BLaER1 (cell line): ENCODE data around the gene PPIG.
"Not testable (repeated sequence)": the region's sequence is repeated elsewhere in the genome, so short reads cannot be mapped to it uniquely, and the experiment has no call there.

ENCODE experiments used
- H3K27ac ChIP-seq: shearing (Covaris generic); formaldehyde crosslinking; 2 replicates; pipeline ENCODE4 v1.8.1; 2022
- H3K27me3 ChIP-seq: shearing (Covaris generic); formaldehyde crosslinking; 2 replicates; pipeline ENCODE4 v1.8.1; 2022
- H3K36me3 ChIP-seq: shearing (Covaris generic); formaldehyde crosslinking; 2 replicates; pipeline ENCODE4 v1.8.1; 2022
- H3K4me1 ChIP-seq: shearing (Covaris generic); formaldehyde crosslinking; 2 replicates; pipeline ENCODE4 v1.8.1; 2022
- H3K4me2 ChIP-seq: shearing (Covaris generic); formaldehyde crosslinking; 2 replicates; pipeline ENCODE4 v1.8.1; 2022
- H3K4me3 ChIP-seq: shearing (Covaris generic); formaldehyde crosslinking; 2 replicates; pipeline ENCODE4 v1.8.1; 2022
- H3K9ac ChIP-seq: shearing (Covaris generic); formaldehyde crosslinking; 2 replicates; pipeline ENCODE4 v1.8.1; 2022
- H3K9me3 ChIP-seq: shearing (Covaris generic); formaldehyde crosslinking; 2 replicates; pipeline ENCODE4 v1.8.1; 2022
- H4K20me1 ChIP-seq: shearing (Covaris generic); formaldehyde crosslinking; 2 replicates; pipeline ENCODE4 v1.8.1; 2022
- Cebpa-rat ChIP-seq: shearing (Covaris generic); IDR thresholded peaks from 2 replicates; pipeline ENCODE4 v1.8.1; 2022

The PPIG gene

DNA sequence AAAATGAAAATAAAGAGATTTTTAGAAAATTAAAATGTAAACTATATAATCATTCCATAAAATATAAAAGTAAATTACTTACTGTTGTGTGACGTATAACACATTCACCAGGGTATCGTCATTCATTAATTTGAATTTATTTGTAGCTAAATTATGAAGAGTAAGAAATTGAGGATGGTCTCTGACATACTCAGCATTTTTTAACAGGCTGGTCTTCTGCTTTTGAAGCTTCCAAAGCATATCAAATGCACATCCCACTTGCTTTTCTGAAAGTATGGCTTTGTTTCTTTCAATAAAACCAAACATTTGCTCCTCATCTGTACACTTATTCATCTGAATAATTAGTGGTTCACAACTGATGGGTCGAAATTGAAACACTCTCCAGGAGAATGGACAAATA, 12.6 kb upstream of the PPIG start:
- Histone ChIP-seq H3K36me3 (peaks cover 9% of the 10 kb centered on the region; the same call in 1 of the 2 replicates), H3K4me1 (peaks cover 27% of the 10 kb centered on the region), H3K27me3 (no peaks in the 10 kb centered on the region), H3K9ac (no peak overlapping the region), H3K4me2 (peak overlapping the region; percentile 81), H3K4me3 (no peak overlapping the region), H3K27ac (no peak overlapping the region), H3K9me3 (0 out of 2 replicates have a peak, but pooled peaks cover 3% of the 10 kb centered on the region), H4K20me1 (no peaks in the 10 kb centered on the region)
- TF ChIP-seq Cebpa-rat, result no peak

DNA sequence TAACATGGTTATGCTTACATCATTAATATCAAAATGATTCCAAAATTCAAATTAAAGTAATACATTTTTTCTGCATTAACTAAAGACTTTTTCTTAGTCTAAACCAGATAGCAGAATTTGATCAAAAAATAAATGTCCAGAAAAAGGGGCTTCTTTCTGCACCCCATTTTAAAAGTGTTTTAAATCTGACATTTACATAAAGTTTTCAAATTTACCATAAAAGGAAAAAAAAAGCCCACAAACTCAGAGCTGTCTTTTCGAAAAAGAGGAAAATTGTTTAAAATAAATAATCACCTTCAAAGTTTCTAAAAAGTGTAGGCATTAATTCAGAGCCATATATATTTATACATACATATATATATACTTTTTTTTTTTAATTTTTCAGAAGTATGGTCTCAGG, 12.0 kb upstream of the PPIG start:
- Histone ChIP-seq H3K4me1 (peaks cover 27% of the 10 kb centered on the region), H3K4me3 (no peak overlapping the region), H4K20me1 (no peaks in the 10 kb centered on the region), H3K9me3 (0 out of 2 replicates have a peak, but pooled peaks cover 3% of the 10 kb centered on the region), H3K9ac (no peak overlapping the region), H3K27me3 (no peaks in the 10 kb centered on the region), H3K36me3 (peaks cover 4% of the 10 kb centered on the region; the same call in 1 of the 2 replicates), H3K27ac (no peak overlapping the region), H3K4me2 (peak overlapping the region; percentile 81)
- no peak for TF ChIP-seq Cebpa-rat

DNA sequence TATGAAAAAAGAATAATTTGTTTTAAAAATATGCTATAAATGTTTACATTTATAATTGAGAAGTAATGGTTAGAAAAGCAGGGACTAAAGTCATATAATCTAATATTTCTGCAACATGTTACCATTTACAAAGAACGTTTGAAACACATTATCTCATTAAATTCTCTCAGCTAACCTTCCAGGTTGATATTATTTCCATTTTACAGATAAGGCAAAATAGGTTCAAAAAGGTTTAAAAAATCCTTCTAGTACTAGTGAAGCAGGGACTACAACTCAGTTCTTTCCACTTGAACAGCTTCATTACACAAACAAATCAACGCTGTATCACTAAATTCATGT, 11.4 kb upstream of the PPIG start:
- no peak for TF ChIP-seq Cebpa-rat
- H3K9me3 ChIP-seq, result 0 out of 2 replicates have a peak, but pooled peaks cover 3% of the 10 kb centered on the region
- peaks cover 27% of the 10 kb centered on the region for H3K4me1 ChIP-seq
- peak overlapping the region; percentile 81 for H3K4me3 ChIP-seq
- peak overlapping the region; percentile 77 for H3K9ac ChIP-seq
- H3K27ac ChIP-seq, result peak overlapping the region; percentile 66
- no peaks in the 10 kb centered on the region for H4K20me1 ChIP-seq
- H3K4me2 ChIP-seq, result peak overlapping the region; percentile 81
- no peaks in the 10 kb centered on the region for H3K27me3 ChIP-seq
- H3K36me3 ChIP-seq, result peaks cover 4% of the 10 kb centered on the region; the same call in 1 of the 2 replicates

DNA sequence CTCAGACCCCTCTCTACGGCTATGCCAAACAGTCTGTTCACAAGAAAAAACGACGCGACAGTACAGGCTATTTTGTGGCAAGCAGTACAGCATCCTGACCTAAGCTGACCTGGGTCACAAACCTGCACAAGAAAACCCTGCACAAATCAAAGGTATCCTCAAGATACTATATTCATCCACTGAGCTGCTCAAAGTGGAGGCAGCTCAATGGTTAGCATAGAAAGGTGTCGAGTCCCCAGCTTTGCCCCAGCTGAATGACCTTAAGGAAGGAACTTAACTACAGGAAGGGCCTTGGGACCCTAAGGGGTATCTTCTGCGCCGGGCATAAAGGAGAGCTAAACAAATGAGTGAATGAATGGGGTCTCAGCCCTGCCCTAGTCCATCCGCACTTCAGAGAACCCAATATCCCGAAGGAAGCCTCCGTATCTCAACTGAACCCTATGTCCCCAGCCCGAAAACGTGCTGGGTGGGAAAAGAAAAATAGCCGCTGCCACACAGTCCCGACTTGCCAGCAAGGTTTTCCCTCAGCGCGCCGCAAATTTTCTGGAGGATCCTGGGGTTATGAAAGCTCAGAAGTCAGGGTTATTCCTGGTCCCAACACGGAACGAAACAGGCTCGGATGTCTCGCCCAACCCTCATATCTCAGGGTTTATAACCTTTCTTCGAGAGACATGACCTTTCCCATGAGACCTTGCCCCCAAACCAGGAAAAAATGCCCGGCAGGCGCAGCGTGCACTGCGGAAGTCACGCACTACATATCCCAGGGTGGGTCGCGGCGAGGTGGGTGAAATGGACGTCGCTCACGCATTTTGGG, 10.8 kb upstream of the PPIG start, which contains the start of gene FASTKD1:
Gene FASTKD1 (minus strand): TSS at position 706 of the 814 bp plus-strand sequence. CDS start 1,836 bp downstream, outside the sequence.
- no peaks in the 10 kb centered on the region for H4K20me1 ChIP-seq

DNA sequence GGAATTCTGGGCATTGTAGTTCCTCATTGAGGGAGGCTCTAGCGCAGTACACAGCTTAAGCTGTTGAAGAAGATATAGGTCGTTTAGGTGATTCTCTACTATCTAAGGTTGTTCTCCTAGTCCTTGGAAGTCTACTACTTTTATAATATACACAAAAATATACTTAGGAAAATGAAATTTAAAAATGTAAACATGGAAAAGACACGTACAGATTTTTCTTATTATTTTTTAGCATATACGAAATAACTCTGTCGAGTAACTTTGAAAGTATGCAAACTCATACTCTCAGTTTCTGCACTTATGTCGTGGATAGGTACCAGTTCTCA, 10.2 kb upstream of the PPIG start:
- Histone ChIP-seq H3K4me2 (no peak overlapping the region), H3K9me3 (0 out of 2 replicates have a peak, but pooled peaks cover 3% of the 10 kb centered on the region), H3K9ac (peak overlapping the region; percentile 77; the same call in 1 of the 2 replicates), H3K36me3 (no peaks in the 10 kb centered on the region), H3K27me3 (no peaks in the 10 kb centered on the region), H4K20me1 (no peaks in the 10 kb centered on the region), H3K27ac (no peak overlapping the region), H3K4me3 (peak overlapping the region; percentile 81), H3K4me1 (peaks cover 27% of the 10 kb centered on the region)
- no peak for TF ChIP-seq Cebpa-rat

More for the DNA sequence above, 10.8 kb upstream of the PPIG start, which contains the start of gene FASTKD1:
- TF ChIP-seq Cebpa-rat, result no peak
- Histone ChIP-seq H3K4me3 (peak within 1 kb of the TSS; percentile 81), H3K4me2 (peak within 1 kb of the TSS; percentile 81), H3K9me3 (0 out of 2 replicates have a peak, but pooled peaks cover 3% of the 10 kb centered on the region), H3K4me1 (peaks cover 27% of the 10 kb centered on the region), H3K27me3 (no peaks in the 10 kb centered on the region), H3K36me3 (peaks cover 3% of the 10 kb centered on the region; the same call in 1 of the 2 replicates), H3K9ac (peak within 1 kb of the TSS; percentile 77), H3K27ac (peak within 1 kb of the TSS; percentile 66)

DNA sequence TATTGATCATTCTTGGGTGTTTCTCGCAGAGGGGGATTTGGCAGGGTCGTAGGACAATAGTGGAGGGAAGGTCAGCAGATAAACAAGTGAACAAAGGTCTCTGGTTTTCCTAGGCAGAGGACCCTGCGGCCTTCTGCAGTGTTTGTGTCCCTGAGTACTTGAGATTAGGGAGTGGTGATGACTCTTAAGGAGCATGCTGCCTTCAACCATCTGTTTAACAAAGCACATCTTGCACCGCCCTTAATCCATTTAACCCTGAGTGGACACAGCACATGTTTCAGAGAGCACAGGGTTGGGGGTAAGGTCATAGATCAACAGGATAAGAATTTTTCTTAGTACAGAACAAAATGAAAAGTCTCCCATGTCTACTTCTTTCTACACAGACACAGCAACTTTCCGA, 9.6 kb upstream of the PPIG start:
- H3K9me3 ChIP-seq, H3K4me2 ChIP-seq, H3K27me3 ChIP-seq, H4K20me1 ChIP-seq, H3K9ac ChIP-seq, H3K27ac ChIP-seq, H3K36me3 ChIP-seq, H3K4me3 ChIP-seq: not testable (repeated sequence)
- peaks cover 27% of the 10 kb centered on the region for H3K4me1 ChIP-seq

DNA sequence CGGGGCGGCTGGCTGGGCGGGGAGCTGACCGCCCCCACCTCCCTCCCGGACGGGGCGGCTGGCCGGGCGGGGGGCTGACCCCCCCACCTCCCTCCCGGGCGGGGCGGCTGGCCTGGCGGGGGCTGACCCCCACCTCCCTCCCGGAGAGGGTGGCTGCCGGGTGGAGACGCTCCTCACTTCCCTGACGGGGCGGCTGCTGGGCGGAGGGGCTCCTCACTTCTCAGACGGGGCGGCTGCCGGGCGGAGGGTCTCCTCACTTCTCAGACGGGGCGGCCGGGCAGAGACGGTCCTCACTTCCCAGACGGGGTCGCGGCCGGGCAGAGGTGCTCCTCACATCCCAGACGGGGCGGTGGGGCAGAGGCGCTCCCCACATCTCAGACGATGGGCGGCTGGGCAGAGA, 8.9 kb upstream of the PPIG start:
- not testable (repeated sequence) for H3K27me3 ChIP-seq, H4K20me1 ChIP-seq, H3K4me2 ChIP-seq, H3K27ac ChIP-seq, H3K4me3 ChIP-seq, H3K36me3 ChIP-seq, H3K9me3 ChIP-seq, H3K9ac ChIP-seq
- peaks cover 23% of the 10 kb centered on the region for H3K4me1 ChIP-seq

DNA sequence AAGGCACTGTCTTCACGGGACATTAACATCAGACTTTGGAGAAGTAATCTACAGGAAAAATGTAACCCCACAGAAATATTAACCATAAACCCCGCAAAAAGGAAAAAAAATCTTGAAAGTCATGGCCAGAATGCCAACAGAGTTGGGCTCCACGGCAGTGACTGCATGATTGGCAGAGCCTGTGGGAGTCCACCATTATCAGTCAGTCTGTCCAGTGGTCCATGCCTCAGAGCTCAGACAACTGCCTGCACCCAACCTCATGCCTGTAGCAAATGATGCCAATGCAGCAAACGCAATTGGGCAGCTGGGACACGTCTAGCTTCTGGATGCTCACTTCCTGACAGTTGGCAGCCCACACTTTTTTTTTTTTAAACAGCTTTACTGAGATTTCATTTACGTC, 5.1 kb upstream of the PPIG start:
- Histone ChIP-seq H3K9ac (no peak overlapping the region), H3K27me3 (no peaks in the 10 kb centered on the region), H3K4me1 (no peaks in the 10 kb centered on the region), H3K27ac (no peak overlapping the region), H3K4me2 (no peak overlapping the region), H3K9me3 (peaks cover 12% of the 10 kb centered on the region), H3K4me3 (no peak overlapping the region), H3K36me3 (no peaks in the 10 kb centered on the region), H4K20me1 (no peaks in the 10 kb centered on the region)
- no peak for TF ChIP-seq Cebpa-rat

DNA sequence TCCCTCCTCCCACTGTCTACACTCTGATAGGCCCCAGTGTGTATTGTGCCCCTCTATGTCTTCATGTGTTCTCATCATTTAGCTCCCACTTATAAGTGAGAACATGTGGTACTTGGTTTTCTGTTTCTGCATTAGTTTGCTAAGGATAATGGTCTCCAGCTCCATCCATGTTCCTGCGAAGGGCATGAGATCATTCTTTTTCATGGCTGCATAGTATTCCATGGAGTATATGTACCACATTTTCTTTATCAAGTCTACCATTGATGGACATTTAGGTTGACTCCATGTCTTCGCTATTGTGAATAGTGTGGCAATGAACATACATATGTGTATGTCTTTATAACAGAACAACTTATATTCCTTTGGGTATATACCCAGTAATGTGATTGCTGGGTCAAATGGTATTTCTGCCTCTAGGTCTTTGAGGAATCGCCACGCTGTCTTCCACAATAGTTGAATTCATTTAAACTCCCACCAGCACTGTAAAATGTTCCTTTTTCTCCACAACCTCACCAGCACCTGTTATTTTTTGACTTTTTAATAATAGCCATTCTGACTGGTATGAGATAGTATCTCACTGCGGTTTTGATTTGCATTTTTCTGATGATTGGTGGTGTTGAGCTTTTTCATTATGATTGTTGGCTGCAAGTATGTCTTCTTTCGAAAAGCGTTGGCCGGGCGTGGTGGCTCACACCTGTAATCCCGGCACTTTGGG, 1.4 kb upstream of the PPIG start:
- H3K27me3 ChIP-seq, H3K27ac ChIP-seq, H3K4me3 ChIP-seq, H3K36me3 ChIP-seq, H3K9ac ChIP-seq, H3K4me2 ChIP-seq, H3K9me3 ChIP-seq: not testable (repeated sequence)
- Histone ChIP-seq H3K4me1 (peaks cover 22% of the 10 kb centered on the region), H4K20me1 (peaks cover 23% of the 10 kb centered on the region)

DNA sequence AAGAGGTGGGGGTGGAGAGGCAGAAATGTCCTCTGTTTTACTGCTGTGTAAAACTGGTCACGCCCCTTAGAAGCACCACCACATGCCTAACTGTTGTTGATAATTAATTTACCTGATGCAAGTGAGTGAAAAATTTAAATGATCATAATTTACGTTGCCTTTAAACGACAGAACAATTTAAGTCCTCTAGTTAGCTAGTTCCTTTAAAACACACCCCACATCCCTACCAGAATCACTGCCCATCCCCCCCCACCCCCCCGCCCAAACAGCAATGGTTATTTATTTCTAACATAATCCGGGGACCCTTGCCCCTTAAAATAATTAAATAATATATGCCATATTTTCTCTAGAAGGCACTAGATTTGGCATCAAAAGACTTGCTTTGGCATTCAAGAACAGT, 633 bp upstream of the PPIG start:
- H3K4me1 ChIP-seq, result peaks cover 22% of the 10 kb centered on the region
- no peak overlapping the region for H3K4me2 ChIP-seq
- peaks cover 31% of the 10 kb centered on the region for H4K20me1 ChIP-seq
- peaks cover 1% of the 10 kb centered on the region; the same call in 1 of the 2 replicates for H3K36me3 ChIP-seq
- H3K9me3 ChIP-seq, result peaks cover 9% of the 10 kb centered on the region
- TF ChIP-seq Cebpa-rat, result no peak
- H3K9ac ChIP-seq, result no peak overlapping the region
- H3K27ac ChIP-seq, result peak overlapping the region; percentile 93; the same call in 1 of the 2 replicates
- no peaks in the 10 kb centered on the region for H3K27me3 ChIP-seq
- H3K4me3 ChIP-seq, result peak overlapping the region; percentile 83; the same call in 1 of the 2 replicates
